Trophoblast cell (in vitro differentiated cells and primary cell): ENCODE data around the gene ASH1L.

Experiments
- DNase-seq, 2 donors: peaks; one replicate each; pipeline ENCODE4 v3.0.0-alpha.2; 2016
- H2AFZ ChIP-seq: 2 replicates; pipeline ENCODE4 v1.6.1; 2013; ENCODE audit warnings: low read length, moderate library complexity, mild to moderate bottlenecking; ENCODE audit not compliant: insufficient read depth, poor library complexity
- H2AK5ac ChIP-seq: 2 replicates; pipeline ENCODE4 v1.6.1; 2013; ENCODE audit warnings: mild to moderate bottlenecking, low read length
- H2BK120ac ChIP-seq: 2 replicates; pipeline ENCODE4 v1.6.1; 2013; ENCODE audit warnings: low read length, mild to moderate bottlenecking, moderate library complexity; ENCODE audit not compliant: insufficient read depth, poor library complexity
- H2BK12ac ChIP-seq: 2 replicates; pipeline ENCODE4 v1.6.1; 2013; ENCODE audit warnings: mild to moderate bottlenecking, low read length, moderate library complexity
- H2BK5ac ChIP-seq: 2 replicates; pipeline ENCODE4 v1.6.1; 2013; ENCODE audit warnings: low read length, low read depth, moderate library complexity, mild to moderate bottlenecking; ENCODE audit not compliant: poor library complexity
- H3K14ac ChIP-seq: 2 replicates; pipeline ENCODE4 v1.6.1; 2013; ENCODE audit warnings: mild to moderate bottlenecking, low read length
- H3K18ac ChIP-seq: 2 replicates; pipeline ENCODE4 v1.6.1; 2013; ENCODE audit warnings: mild to moderate bottlenecking, low read length
- H3K23ac ChIP-seq: 2 replicates; pipeline ENCODE4 v1.6.1; 2013; ENCODE audit warnings: low read length
- H3K27ac ChIP-seq: 2 replicates; pipeline ENCODE4 v1.5.1; 2013; ENCODE audit warnings: low read depth, mild to moderate bottlenecking, inconsistent platforms, low read length, moderate library complexity
- H3K27me3 ChIP-seq: 2 replicates; pipeline ENCODE4 v1.6.1; 2013; ENCODE audit warnings: inconsistent platforms, mild to moderate bottlenecking, low read length, moderate library complexity; ENCODE audit not compliant: insufficient read depth
- H3K36me3 ChIP-seq, 2 experiments: 1 replicate in 1 of 2; 2 replicates in 1 of 2; pipeline ENCODE4 v1.6.1; 2013; ENCODE audit warnings: low read length in 2 of 2, mild to moderate bottlenecking in 2 of 2, moderate library complexity in 1 of 2; ENCODE audit not compliant: insufficient read depth in 2 of 2, control insufficient read depth in 1 of 2
- H3K4ac ChIP-seq: 2 replicates; pipeline ENCODE4 v1.6.1; 2013; ENCODE audit warnings: low read depth, mild to moderate bottlenecking, low read length, moderate library complexity
- H3K4me1 ChIP-seq, 2 experiments: 1 replicate in 1 of 2; 2 replicates in 1 of 2; pipeline ENCODE4 v1.6.1; 2013; ENCODE audit warnings: low read length in 2 of 2, mild to moderate bottlenecking in 2 of 2, moderate library complexity in 1 of 2; ENCODE audit not compliant: insufficient read depth in 2 of 2, control insufficient read depth in 1 of 2
- H3K4me2 ChIP-seq: 2 replicates; pipeline ENCODE4 v1.6.1; 2013; ENCODE audit warnings: inconsistent platforms, mild to moderate bottlenecking, low read length, moderate library complexity
- H3K4me3 ChIP-seq: 2 replicates; pipeline ENCODE4 v1.5.1; 2013; ENCODE audit warnings: mild to moderate bottlenecking, low read depth, low read length, inconsistent platforms
- H3K79me1 ChIP-seq: one replicate; pipeline ENCODE4 v1.6.1; 2013; ENCODE audit warnings: low read length
- H3K79me2 ChIP-seq: 2 replicates; pipeline ENCODE4 v1.6.1; 2013; ENCODE audit warnings: low read length, mild to moderate bottlenecking; ENCODE audit not compliant: control insufficient read depth, insufficient read depth, poor library complexity
- H3K9ac ChIP-seq: 2 replicates; pipeline ENCODE4 v1.6.1; 2013; ENCODE audit warnings: mild to moderate bottlenecking, low read length
- H3K9me3 ChIP-seq: 2 replicates; pipeline ENCODE4 v1.6.1; 2013; ENCODE audit warnings: low read depth, mild to moderate bottlenecking, control low read depth, inconsistent platforms, low read length; ENCODE audit not compliant: insufficient read depth
- H4K12ac ChIP-seq: 2 replicates; pipeline ENCODE4 v1.6.1; 2013; ENCODE audit warnings: low read depth, mild to moderate bottlenecking, low read length, moderate library complexity
- H4K8ac ChIP-seq: 2 replicates; pipeline ENCODE4 v1.6.1; 2013; ENCODE audit warnings: low read depth, mild to moderate bottlenecking, low read length, moderate library complexity
- H4K91ac ChIP-seq: one replicate; pipeline ENCODE4 v1.6.1; 2013; ENCODE audit warnings: low read depth, mild to moderate bottlenecking, low read length, moderate library complexity
- WGBS: extraction: QIAGEN DNeasy Blood & Tissue Kit; methylation state at CpG from one replicate; pipeline ENCODE4 v1.1.7; 2013; ENCODE audit warnings: missing lambda C conversion rate; ENCODE audit not compliant: insufficient read length, insufficient coverage; ENCODE audit errors: extremely low coverage; 5-methylcytosine and 5-hydroxymethylcytosine counted together

Gene ASH1L

GRCh38 chr1:155300024-155300423 is 262.6 kb downstream of the ASH1L start:
- H3K4me1 ChIP-seq, result no peaks in the 10 kb centered on the region

GRCh38 chr1:155297384-155297783 is 265.2 kb downstream of the ASH1L start:
- H3K36me3 ChIP-seq, result no peaks in the 10 kb centered on the region
- DNase-seq, result no peak
- no peak overlapping the region for H3K18ac ChIP-seq
- H4K12ac ChIP-seq, result no peak overlapping the region
- H3K9ac ChIP-seq, result no peak overlapping the region
- H3K4me3 ChIP-seq, result no peak overlapping the region
- H2BK5ac ChIP-seq, result no peak overlapping the region
- H3K79me2 ChIP-seq, result no peaks in the 10 kb centered on the region
- no peak overlapping the region for H3K4ac ChIP-seq
- H3K79me1 ChIP-seq, result no peaks in the 10 kb centered on the region
- H3K27ac ChIP-seq, result no peak overlapping the region
- peaks cover 2% of the 10 kb centered on the region for H3K9me3 ChIP-seq
- no peak overlapping the region for H2AFZ ChIP-seq
- H4K91ac ChIP-seq, result no peak overlapping the region
- H2AK5ac ChIP-seq, result no peak overlapping the region
- no peak overlapping the region for H4K8ac ChIP-seq
- H2BK12ac ChIP-seq, result no peak overlapping the region
- H3K4me1 ChIP-seq, result no peaks in the 10 kb centered on the region
- no peak overlapping the region for H2BK120ac ChIP-seq
- H3K14ac ChIP-seq, result no peak overlapping the region
- peaks cover 14% of the 10 kb centered on the region for H3K27me3 ChIP-seq
- H3K23ac ChIP-seq, result no peak overlapping the region
- no peak overlapping the region for H3K4me2 ChIP-seq
- no CpG with 5 or more reads among the region's 7 CpGs for WGBS

More at GRCh38 chr1:155300024-155300423, 262.6 kb downstream of the ASH1L start:
- Histone ChIP-seq H4K12ac (no peak overlapping the region), H2BK12ac (no peak overlapping the region), H3K4me3 (no peak overlapping the region), H3K9me3 (no peaks in the 10 kb centered on the region), H3K36me3 (no peaks in the 10 kb centered on the region), H2BK120ac (no peak overlapping the region), H3K79me2 (no peaks in the 10 kb centered on the region), H3K9ac (no peak overlapping the region), H3K4ac (no peak overlapping the region), H3K27me3 (peaks cover 10% of the 10 kb centered on the region), H2AFZ (no peak overlapping the region), H4K8ac (no peak overlapping the region), H2BK5ac (no peak overlapping the region), H3K4me2 (no peak overlapping the region), H3K27ac (no peak overlapping the region), H2AK5ac (no peak overlapping the region), H3K23ac (no peak overlapping the region), H3K18ac (no peak overlapping the region), H3K14ac (no peak overlapping the region), H3K79me1 (no peaks in the 10 kb centered on the region), H4K91ac (no peak overlapping the region)
- WGBS, result no CpG with 5 or more reads among the region's 8 CpGs
- DNase-seq, result no peak

- H3K4ac ChIP-seq, result no peak overlapping the region
- no peak overlapping the region for H3K27ac ChIP-seq
- no CpG with 5 or more reads among the region's 3 CpGs for WGBS
- H4K12ac ChIP-seq, result no peak overlapping the region
- peaks cover 2% of the 10 kb centered on the region for H3K9me3 ChIP-seq
- no peak overlapping the region for H2AK5ac ChIP-seq
- H3K4me3 ChIP-seq, result no peak overlapping the region
- no peak overlapping the region for H3K18ac ChIP-seq
- H2BK120ac ChIP-seq, result no peak overlapping the region
- no peak overlapping the region for H3K9ac ChIP-seq
- DNase-seq, result no peak
- no peaks in the 10 kb centered on the region for H3K79me2 ChIP-seq
- H3K79me1 ChIP-seq, result no peaks in the 10 kb centered on the region
- no peak overlapping the region for H2BK5ac ChIP-seq
- no peak overlapping the region for H2BK12ac ChIP-seq
- no peak overlapping the region for H4K91ac ChIP-seq
- no peak overlapping the region for H3K4me2 ChIP-seq
- no peak overlapping the region for H3K23ac ChIP-seq
- no peaks in the 10 kb centered on the region for H3K36me3 ChIP-seq
- H3K27me3 ChIP-seq, result peaks cover 14% of the 10 kb centered on the region
- H3K4me1 ChIP-seq, result no peaks in the 10 kb centered on the region
- H4K8ac ChIP-seq, result no peak overlapping the region
- no peak overlapping the region for H3K14ac ChIP-seq
- no peak overlapping the region for H2AFZ ChIP-seq
These were observed 265.9 kb downstream of the ASH1L start for GRCh38 chr1:155296661-155297060.

- no peaks in the 10 kb centered on the region for H3K36me3 ChIP-seq
- H3K4me3 ChIP-seq, result no peak overlapping the region
- H3K18ac ChIP-seq, result no peak overlapping the region
- peaks cover 2% of the 10 kb centered on the region for H3K9me3 ChIP-seq
- H3K4me1 ChIP-seq, result no peaks in the 10 kb centered on the region
- no peak overlapping the region for H3K27ac ChIP-seq
- no peak overlapping the region for H3K14ac ChIP-seq
- H2AK5ac ChIP-seq, result no peak overlapping the region
- H3K79me2 ChIP-seq, result no peaks in the 10 kb centered on the region
- H2BK5ac ChIP-seq, result no peak overlapping the region
- WGBS, result no CpG with 5 or more reads among the region's 7 CpGs
- no peak overlapping the region for H3K4me2 ChIP-seq
- no peak overlapping the region for H3K9ac ChIP-seq
- H3K79me1 ChIP-seq, result no peaks in the 10 kb centered on the region
- peaks cover 14% of the 10 kb centered on the region for H3K27me3 ChIP-seq
- no peak overlapping the region for H2AFZ ChIP-seq
- H2BK120ac ChIP-seq, result no peak overlapping the region
- H2BK12ac ChIP-seq, result no peak overlapping the region
- no peak overlapping the region for H4K12ac ChIP-seq
- no peak overlapping the region for H4K8ac ChIP-seq
- no peak overlapping the region for H3K23ac ChIP-seq
- no peak for DNase-seq
- no peak overlapping the region for H4K91ac ChIP-seq
- H3K4ac ChIP-seq, result no peak overlapping the region
These were observed 266.7 kb downstream of the ASH1L start for GRCh38 chr1:155295942-155296267.
